NCI-H2171 treated with DMSO at 0.1 percent for 48 hours (cell line): ENCODE results near the gene ANKS1B.

Experiments used
- DNase-seq: peaks from one replicate; lab custom pipeline; 2025; lab: John Stamatoyannopoulos, UW

ANKS1B gene

DNA sequence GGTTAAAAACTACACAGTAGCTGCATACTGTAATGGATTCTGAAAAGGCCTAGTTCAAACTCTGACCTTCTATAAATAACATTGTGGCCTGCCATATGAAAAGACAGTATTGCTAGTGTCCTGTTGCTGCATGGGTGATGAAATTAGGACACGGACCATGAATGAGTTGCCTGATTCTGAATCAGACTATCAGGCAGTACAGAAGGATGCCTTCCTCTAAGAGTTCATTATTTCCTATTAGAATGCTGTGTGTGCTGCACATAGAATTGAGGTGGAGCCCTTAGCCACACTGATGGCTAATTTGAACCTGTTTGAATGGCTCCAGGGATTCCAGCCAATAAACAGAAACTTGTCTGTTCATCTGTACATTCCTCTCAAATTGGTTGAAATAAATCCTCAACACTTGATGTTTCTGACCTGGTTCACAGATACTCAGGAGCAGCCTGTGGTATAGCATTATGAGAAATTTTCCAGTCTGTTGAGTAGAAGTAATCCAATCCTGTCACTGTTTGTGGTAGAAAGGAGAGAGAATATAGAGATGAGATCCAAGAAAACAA, 856.4 kb downstream of the ANKS1B start:
- DNase-seq, result peak; percentile 39

DNA sequence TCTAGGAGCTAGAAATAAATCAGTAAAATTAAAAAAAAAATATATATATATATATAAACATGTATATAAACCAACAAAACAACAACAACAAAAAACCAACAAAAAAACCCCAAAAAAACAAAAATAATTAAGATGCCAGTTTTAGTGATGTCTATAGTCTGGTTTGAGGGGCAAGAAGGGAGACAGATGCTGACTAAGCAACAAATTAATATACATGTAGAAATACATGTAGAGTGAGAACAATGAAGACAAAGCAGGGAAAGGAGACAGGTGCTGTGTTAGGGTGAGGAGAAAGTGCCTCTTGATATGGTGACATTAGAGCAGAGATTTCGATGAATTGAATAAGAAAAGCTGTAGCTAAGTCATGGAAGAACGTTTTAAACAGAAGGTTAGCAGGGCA, 861.8 kb downstream of the ANKS1B start:
- no peak for DNase-seq

DNA sequence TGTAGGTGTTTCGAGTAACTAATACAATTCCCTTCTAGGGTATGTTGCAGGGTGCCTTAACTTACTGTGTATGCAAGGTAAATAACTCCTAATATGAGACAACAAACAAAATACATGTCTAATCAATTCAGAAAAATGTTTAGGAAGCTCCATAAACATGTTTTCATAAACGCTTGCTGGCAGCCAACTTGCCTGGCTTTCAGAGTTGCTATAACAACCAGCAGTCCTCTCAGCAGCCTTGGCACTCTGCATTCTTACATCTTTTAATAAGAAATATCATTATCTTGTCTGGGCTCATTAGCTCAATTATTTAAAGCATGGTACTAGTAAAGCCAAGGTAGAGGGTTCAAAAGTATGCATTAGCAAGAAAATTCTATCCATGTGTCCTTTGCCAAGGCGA, 862.2 kb downstream of the ANKS1B start:
- DNase-seq, result no peak

GRCh38 chr12:99121546-99121945, 863.2 kb downstream of the ANKS1B start:
- DNase-seq, result no peak

DNA sequence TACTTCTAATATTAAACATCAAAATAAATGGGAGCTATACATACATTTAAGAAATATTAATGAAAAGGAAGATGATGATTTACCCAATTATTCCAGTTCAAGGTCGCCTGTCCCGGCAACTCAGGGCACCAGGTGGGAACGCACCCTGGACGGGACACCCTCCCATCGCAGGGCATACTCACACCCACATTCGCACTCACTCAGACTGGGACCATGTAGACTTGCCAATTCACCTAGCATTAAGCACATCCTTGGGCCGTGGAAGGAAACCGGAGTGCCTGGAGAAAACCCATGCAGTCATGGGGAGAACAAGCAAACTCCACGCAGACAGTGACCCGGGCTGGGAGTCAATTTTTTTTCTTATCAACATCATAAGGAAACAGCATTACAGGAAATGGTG, 864.8 kb downstream of the ANKS1B start:
- no peak for DNase-seq

DNA sequence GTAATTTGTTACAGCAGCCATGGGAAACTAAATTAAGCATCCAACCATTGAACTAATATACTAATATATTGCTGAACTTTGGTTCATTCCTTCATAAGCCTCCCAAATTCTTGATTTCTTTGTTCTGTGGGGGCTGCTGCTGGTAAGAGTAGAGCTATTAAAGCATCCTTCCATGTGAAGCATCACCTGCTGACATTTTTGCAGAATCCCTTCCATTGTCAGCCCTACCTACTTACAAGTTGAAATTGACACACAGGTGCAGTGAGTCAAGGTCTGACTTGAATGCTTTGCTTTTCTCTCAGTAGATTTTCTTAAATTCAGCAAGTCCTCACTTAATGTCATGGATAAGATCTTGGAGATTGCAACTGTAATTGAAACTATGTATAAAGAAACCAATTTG, 865.3 kb downstream of the ANKS1B start:
- DNase-seq, result no peak

DNA sequence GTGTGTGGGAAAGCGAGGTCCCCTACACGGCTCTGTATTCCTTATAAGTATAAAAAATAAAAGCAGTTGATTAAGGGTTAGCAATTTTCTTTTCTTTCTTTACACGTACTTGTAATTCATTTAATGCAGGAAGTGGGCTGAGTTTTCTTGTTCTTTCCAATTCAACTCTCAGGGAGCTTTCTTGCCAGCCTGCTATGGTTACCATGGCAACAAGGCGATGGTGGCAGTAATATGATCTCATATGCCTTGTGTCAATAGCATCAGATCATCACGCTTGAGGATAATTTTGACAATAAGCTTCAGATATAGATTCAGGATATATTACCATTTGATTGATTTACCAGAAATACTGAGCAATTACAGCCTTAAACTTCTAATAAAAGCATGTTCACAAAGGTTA, 873.1 kb downstream of the ANKS1B start:
- DNase-seq, result peak; percentile 81

GRCh38 chr12:99110868-99111267, 873.9 kb downstream of the ANKS1B start:
- peak; percentile 64 for DNase-seq

GRCh38 chr12:99110212-99110611, 874.5 kb downstream of the ANKS1B start:
- DNase-seq, result no peak

GRCh38 chr12:99108924-99109323, 875.8 kb downstream of the ANKS1B start:
- DNase-seq, result no peak

DNA sequence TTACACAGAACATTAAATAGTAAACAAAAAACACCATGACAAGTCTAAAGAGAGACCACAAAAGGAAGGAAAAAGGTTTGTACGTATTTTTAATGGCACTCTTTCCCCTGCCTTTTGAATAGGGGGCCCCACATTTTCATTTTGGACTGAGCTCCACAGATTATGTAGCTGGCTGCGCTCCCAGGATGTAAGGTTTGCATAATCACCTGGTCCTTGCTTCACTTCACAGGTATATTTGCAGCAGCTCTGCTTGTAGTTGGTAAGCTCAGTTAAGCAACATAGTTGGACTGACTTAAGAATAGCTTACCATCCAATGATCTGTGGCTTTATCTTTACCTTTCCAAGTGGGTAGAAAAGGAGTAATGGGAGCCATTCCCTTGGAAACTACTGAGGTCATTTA, 885.0 kb downstream of the ANKS1B start:
- no peak for DNase-seq

DNA sequence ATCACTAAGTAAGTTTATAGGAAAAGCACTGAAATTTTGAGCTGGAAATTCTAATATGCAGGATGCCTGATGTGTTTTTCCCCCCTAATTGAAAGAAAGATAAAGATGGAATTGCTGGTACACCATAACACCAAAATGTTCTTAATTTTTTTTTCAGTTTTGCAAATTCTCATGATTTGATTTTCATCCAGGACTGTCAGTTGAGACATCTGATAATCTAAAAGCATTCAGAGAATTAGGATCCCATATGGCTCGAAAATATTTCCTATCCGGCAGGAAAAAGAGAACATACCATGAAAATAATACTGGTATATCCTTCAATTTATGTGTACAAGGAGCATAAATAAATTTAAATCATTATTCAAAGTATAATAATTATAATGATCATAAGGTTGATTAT, 887.6 kb downstream of the ANKS1B start:
- peak; percentile 48 for DNase-seq

DNA sequence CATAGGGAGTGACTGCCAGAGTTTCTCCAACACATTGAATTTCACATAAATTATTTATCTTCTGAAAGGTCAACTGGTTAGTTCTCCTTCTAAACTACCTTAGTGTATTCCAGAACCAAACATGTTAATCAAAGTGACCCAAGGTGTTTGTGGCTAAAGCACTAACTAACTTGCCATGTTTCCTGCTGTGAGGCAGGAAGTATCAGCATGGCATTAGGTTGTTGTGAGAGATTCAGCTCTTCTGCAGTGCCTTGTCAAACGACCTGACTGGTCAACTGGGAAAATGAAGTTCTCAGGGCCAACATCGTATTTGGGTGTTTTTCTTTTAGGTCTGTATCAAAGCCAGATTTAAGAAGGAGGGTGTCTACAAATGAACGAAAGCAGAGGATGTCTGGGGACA, 891.6 kb downstream of the ANKS1B start:
- no peak for DNase-seq

DNA sequence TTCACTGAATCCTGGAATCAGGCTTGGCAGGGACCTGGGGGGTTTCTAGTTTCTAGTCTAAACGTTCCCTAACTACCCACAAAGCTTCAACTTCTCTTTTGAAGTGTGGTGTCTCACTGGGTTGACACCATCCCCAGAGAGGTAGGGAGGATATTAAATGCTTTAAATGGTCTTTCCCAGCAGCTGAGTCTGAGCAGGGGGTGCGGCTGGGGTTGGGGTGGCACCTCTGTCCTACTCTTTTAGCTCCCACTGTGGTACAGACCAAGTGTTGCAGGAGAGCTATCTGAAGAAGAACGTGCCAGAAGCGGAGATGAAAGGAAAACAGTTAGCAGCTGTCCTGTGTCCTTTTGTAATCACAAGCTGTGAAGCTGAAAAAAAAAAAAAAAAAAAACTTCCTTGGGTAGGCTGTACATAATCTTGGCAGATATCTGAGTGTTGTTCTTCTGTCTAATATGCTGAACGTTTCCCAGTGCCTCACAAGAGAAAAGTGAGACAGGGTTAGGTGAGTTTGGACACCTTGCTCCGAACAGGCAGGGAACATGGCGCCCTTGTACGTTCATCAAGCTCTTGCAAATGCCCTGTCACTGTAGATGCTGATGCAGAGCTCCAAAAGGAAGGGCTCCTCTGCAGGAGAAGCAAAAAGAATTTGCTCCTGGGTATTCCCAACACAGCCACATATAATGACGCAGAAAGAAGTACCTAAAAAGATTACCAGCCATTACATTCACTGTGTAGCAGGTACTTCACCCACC, 892.5 kb downstream of the ANKS1B start:
- DNase-seq, result peak; percentile 57

DNA sequence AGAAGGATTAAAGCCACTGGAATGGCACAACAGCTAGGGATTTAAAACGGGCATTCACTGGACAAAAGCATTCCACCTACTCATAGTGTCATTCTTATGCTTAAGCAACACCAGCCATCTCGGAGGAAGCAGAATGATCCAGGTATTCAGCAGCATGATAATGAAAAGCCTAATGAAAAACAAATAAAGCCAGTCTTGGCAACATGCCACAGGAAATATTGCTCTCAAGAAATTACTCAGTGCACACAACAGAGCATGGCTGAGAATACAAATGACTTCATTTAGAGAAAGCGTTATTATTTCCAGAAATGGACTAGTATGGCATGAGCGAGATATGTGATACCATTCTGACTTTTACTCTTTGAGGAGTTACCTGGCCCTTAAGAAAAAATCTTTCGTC, 897.5 kb downstream of the ANKS1B start:
- peak; percentile 69 for DNase-seq

DNA sequence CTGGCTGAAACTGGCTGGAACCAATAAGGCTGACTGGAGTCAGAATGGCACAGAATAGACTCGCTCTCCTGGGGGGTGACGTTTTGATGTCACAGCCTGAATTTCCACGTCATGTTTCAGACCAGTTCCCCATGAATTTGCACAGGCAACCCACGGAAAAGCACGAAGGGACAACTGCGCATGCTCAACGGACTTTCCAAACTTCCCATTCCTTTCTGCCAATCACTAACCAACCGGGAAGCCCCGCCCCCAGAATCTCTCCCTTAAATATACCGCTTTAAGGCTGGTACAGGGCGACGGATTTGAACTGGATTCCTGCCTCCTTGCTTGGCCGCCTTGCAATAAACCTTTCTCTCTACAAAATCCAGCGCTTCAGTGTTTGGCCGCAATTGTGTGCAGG, 904.9 kb downstream of the ANKS1B start:
- DNase-seq, result no peak

DNA sequence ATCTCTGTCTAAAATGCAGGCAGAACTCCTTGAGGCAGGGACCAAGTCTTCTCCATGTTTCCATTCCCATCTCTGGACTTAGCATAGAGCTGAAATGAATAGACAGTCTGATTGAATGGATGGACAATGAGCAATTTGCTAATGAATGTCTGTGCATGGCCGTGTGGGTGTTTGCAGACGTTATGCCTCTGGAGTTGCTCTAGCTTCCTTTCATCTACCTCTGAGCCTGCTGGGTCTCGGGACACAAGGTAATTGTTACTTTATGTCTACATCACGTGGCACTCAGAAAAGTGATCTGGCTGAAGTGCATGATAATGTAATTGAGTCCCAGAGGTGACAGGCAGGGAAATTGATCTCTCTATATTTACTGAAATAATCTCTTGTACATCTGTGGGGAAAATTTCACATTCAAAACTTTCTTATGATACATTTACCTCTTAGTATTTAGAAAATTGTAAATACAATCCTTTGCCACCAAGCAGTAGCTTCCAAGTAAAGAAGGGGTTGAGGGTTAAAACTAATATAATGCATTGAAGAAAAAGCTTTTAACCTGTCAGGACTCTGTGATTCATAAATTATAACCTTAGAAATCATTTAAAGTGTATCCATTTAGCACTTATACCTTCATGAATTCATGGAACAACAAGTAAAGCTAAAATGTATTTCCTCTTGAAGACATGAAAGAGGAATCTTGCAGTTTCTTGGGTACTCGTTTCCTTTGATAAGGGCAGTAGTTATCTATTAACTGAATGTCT, 915.6 kb downstream of the ANKS1B start:
- peak; percentile 44 for DNase-seq

DNA sequence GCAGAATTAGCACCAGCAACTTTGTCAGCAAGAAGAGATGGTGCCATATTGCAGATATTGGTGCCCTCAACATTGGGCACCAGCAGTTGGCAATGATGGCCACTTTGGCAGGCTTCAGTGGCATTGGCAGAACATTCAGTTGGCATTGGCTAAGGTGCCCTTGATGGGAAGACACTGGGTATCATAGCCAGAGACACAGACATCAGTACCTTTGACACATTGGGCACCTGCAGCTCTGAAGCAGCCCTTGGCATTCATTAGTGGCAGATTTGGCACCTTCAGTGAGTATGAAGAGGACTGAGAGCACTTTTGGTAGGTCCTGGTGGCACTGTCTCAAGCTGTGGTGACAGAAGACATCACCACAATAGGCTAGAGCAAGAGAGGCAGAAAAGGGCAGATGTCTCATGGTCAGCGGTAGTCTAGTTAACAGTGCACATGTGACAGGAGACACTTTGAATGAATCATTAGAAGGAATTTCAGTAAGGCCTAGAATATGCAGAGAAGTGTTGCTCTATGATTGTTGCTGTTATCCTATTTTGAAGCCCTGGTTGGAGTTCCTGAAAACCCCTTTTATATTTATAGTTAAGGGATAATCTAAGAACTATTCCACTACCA, 917.5 kb downstream of the ANKS1B start:
- no peak for DNase-seq

DNA sequence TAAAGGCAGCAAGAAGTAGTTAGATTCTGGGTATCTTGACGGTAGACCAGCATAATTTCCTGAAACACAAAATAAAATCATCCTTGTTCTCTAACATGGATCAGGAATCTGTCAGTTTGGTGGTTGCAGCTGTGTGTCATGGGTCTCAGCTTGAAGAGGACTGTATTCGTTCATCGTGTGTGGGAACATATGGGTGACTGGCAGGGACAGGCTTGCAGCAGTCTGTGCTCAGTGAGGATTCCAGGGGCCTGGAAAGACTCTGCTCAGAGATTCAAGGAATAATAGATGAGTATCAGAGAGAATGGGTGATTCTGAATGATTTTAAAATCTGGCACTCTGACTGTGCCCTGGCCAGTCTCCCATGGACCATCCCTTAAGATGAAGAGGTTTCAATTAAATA, 918.0 kb downstream of the ANKS1B start:
- no peak for DNase-seq

DNA sequence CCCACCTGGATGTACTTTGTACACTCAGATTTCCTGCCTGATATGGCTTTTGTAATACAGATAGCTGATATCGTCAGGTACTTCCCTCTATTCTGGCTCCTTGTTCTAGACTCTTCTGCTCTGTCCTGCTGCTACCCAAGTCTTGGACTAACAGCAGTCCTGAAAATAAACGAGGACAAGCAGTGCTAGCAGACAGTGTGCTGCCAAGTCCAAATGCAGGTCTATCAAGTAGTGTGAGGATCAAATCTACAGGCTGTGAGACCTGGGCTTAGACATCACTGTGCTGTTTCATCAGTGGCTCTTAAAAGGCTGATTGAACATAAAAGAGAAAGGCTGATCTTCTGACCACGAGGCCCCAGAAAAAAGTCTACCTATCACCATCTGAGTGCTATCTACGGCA, 921.6 kb downstream of the ANKS1B start:
- no peak for DNase-seq

DNA sequence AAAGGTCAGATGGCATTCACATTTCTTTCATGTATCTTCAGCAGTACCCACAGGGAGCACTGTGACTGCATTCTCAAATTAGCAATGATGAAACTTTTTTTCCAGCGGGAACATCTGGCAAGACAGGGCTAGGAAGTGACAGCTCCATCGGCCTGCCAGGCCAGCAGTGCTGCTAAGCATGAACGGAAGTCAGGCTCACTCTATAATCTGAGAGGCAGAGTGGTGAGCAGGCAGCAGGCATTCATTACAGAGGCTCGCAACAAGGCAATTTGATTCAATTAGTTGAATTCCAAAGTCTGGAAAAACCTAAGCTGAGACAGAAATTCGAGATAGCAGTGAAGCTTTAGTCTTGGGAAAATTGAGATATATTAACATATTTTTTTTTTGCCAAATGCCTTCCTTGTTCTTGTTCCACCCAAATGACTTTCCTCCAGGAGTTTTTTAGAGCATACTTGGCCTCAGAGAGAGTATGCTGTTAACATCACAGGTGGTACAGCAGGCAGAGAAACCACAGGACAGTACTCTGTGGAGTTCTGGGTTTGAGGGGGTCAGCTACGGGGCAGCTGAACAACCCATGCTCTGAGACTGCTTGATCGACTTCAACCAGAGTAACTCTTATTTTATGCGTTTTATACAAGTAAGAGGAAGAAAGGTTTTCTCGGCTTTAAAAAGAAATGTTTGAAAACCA, 924.8 kb downstream of the ANKS1B start:
- peak; percentile 84 for DNase-seq

DNA sequence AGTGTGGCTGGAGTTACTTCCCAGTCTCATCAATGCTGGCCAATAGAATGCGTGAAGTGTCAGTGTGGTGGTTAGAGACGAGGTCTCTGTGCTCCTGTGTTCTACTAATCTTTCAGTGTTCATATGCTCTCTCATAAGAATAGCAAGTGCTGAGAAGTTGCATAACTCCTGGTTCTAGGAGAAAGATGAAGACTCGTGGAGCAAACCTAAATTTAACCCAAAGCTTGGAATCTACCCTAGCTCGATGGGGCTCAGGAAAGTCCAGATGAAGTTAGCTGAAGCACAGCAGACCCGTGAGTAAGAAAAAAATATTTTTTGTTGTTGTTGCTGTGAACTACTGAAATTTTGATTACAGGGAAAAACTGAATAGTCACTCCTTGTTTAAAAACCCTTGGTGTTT, 927.1 kb downstream of the ANKS1B start:
- no peak for DNase-seq
